Omental fat pad (tissue), 4 donors: Measurements from ENCODE around the gene BPIFB6. TPM values are rescaled to one million over a fixed set of nuclear protein-coding genes. Genes with fewer than 3 reads are reported as not detected.

Source experiments
- ATAC-seq: fragments of 150-250 bp; one replicate; pipeline ENCODE4 v1.9.1; 2016; ENCODE audit warnings: mild to moderate bottlenecking, moderate library complexity; ENCODE audit not compliant: low FRiP score
- DNase-seq: peaks from one replicate; pipeline ENCODE4 v3.0.0-alpha.2; 2019; ENCODE audit warnings: low spot score
- CTCF ChIP-seq, 3 donors: fragments of 450-650 bp; IDR thresholded peaks; one replicate each; pipeline ENCODE4 v1.5.1; 2016 to 2017; ENCODE audit warnings: antibody characterized with exemption in 3 of 3, mild to moderate bottlenecking in 3 of 3, moderate library complexity in 2 of 3
- total RNA-seq, 4 donors: library from RNA; depleted of rRNA; stranded (reverse); fragments of >200 nt; gene quantifications; one replicate each; pipeline ENCODE4 v1.1.0, GENCODE V29; 2016

The BPIFB6 gene
- total RNA-seq, 4 donors from 2014 or later: not detected

GRCh38 chr20:32991792-32992641, 39.4 kb upstream of the BPIFB6 start:
- DNase-seq: no peak
- no peak for ATAC-seq
- TF ChIP-seq CTCF (IDR thresholded peaks at IDR 0.05): no peak

- DNase-seq: no peak
- no peak for ATAC-seq
- TF ChIP-seq CTCF (IDR thresholded peaks at IDR 0.05): no peak
Measured at GRCh38 chr20:32993496-32994050, 37.9 kb upstream of the BPIFB6 start.

- DNase-seq (no peak), ATAC-seq (no peak)
- TF ChIP-seq CTCF (IDR thresholded peaks at IDR 0.05): no peak
Measured at GRCh38 chr20:32995802-32996201, 35.6 kb upstream of the BPIFB6 start.

- DNase-seq (no peak), ATAC-seq (no peak)
- TF ChIP-seq CTCF (IDR thresholded peaks at IDR 0.05): no peak
Measured at GRCh38 chr20:32997431-32997830, 34.0 kb upstream of the BPIFB6 start.

- no peak for TF ChIP-seq CTCF (IDR thresholded peaks at IDR 0.05)
- DNase-seq: no peak
- ATAC-seq: no peak
Measured at GRCh38 chr20:32999603-33000250, 31.7 kb upstream of the BPIFB6 start.

- TF ChIP-seq CTCF (IDR thresholded peaks at IDR 0.05): no peak
- DNase-seq (no peak), ATAC-seq (no peak)
Measured at GRCh38 chr20:33000802-33001466, 30.5 kb upstream of the BPIFB6 start.
